Loucy (cell line): Measurements from ENCODE around the gene HLF.

Experiments
- EZH2phosphoT487 ChIP-seq: fragments of 200-600 bp; IDR thresholded peaks from 2 replicates; pipeline ENCODE4 v1.6.1; 2018; ENCODE audit warnings: antibody characterized with exemption, mild to moderate bottlenecking, moderate library complexity, borderline replicate concordance
- TF ChIP-seq, protein P1 (sequence below): fragments of 200-600 bp; sonication (generic); conservative IDR thresholded peaks from 2 replicates; pipeline ENCODE4 v1.5.1; 2014; ENCODE audit warnings: mild to moderate bottlenecking, antibody characterized with exemption, low read length

DNA sequence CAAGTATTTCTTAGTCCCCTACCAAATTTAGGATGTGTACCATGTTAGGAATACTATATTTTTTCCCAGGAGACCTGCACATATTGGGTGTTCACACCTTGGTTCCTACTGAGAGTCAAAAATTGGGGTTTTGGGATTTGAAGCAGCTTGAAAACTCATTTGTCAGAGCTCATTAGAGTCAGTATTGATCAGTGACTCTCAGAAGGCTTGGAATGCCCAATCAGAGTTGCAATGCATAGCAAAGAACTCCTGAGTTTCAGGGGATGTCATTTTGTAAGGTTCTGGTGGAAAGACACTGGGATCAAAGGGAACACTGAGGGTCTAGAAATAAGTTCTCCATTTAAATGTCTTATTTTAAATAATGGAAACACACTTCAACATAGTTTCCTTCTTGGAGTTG is 5.1 kb downstream of the HLF start:
- TF ChIP-seq, protein P1, sequence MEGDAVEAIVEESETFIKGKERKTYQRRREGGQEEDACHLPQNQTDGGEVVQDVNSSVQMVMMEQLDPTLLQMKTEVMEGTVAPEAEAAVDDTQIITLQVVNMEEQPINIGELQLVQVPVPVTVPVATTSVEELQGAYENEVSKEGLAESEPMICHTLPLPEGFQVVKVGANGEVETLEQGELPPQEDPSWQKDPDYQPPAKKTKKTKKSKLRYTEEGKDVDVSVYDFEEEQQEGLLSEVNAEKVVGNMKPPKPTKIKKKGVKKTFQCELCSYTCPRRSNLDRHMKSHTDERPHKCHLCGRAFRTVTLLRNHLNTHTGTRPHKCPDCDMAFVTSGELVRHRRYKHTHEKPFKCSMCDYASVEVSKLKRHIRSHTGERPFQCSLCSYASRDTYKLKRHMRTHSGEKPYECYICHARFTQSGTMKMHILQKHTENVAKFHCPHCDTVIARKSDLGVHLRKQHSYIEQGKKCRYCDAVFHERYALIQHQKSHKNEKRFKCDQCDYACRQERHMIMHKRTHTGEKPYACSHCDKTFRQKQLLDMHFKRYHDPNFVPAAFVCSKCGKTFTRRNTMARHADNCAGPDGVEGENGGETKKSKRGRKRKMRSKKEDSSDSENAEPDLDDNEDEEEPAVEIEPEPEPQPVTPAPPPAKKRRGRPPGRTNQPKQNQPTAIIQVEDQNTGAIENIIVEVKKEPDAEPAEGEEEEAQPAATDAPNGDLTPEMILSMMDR = no peak
- TF ChIP-seq EZH2phosphoT487 = no peak
